Measurements from ENCODE around the gene FHIT. TPM values are rescaled to one million over a fixed set of nuclear protein-coding genes. Genes with fewer than 3 reads are reported as not detected.

FHIT gene
- polyA plus RNA-seq, 1 of the 3 experiments (the other 2 are of a cell fraction) = 0.41 TPM

DNA sequence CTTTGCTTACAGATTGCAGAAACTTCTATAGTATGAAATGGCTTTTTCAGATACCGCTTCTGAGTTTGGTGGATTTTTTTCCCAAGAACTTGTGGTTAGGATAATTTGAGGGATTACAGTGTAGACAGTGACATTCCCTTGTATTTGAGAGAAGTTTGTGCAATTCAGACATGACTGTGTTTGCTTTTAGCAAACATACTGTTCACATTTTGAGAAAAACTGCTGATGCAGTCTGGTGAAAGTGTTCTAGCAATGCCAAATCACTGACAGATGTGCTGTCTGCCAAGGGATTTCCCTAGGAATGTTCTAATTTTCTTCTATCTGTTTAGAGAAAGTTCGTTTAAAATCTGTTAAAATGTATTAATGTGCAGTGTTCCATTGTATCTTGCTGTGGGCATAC, 652.6 kb downstream of the FHIT start:
- ChIA-PET CTCF (no interaction called here), POLR2A (no interaction called here)
- H3K27me3 ChIP-seq (ENCODE audit: insufficient read depth) = no peaks in the 10 kb centered on the region
- no peak overlapping the region for H3K27ac ChIP-seq (ENCODE audit: low read depth in 2 of 2, low read length in 1 of 2)
- H3K79me2 ChIP-seq (ENCODE audit: insufficient read depth) = no peaks in the 10 kb centered on the region
- H3F3A ChIP-seq (replicated peaks; ENCODE audit: insufficient read depth) = no peaks in the 10 kb centered on the region
- no peaks in the 10 kb centered on the region for H3K36me3 ChIP-seq (replicated peaks in 1 of 2; ENCODE audit: control insufficient read depth in 1 of 2, insufficient read depth in 2 of 2, low read length in 1 of 2)
- no peaks in the 10 kb centered on the region for H3K9me2 ChIP-seq
- H3K4me2 ChIP-seq = no peak overlapping the region
- H4K20me1 ChIP-seq (ENCODE audit: insufficient read depth) = no peaks in the 10 kb centered on the region
- no peak for TF ChIP-seq FOXM1 (IDR thresholded peaks at IDR 0.05; ENCODE audit: low read depth)
- 51% methylated on average over 2 of the region's 2 CpGs for WGBS (ENCODE audit: low lambda C conversion rate)
- no peak overlapping the region for H2AFZ ChIP-seq (ENCODE audit: low read depth)
- H3K4me1 ChIP-seq (ENCODE audit: control insufficient read depth in 1 of 2, insufficient read depth in 2 of 2, low read depth in 1 of 2, low read length in 1 of 2) = peaks cover 0 to 3% of the 10 kb centered on the region in 2 experiments; a peak in 1 of 4 replicates
- no peak overlapping the region for H3K9ac ChIP-seq
- no peaks in the 10 kb centered on the region for H3K9me3 ChIP-seq
- DNase-seq = no peak
- H3K4me3 ChIP-seq (ENCODE audit: low read depth in 2 of 2, low read length in 1 of 2) = no peak overlapping the region

DNA sequence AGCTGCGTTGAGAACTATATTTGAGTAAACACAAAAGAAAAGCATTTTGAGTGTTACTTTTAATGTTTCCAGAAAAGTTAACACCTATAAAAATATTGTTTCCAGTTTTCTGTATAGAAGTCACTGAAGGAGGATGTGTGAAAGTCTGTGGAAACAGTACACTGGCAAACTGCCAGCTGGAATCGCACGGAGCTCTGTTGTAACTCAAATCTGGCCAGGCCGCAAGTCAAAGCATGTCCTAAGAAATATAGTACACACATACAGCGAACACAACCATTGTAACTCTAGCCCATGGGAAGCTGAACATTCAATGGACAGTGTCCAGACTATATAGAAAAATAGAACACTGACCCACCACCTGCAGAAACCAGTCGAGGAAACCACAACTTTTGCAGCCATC, 657.2 kb downstream of the FHIT start:
- no peak for TF ChIP-seq FOXJ3 (CRISPR knock-in tag; IDR thresholded peaks at IDR 0.05)
- TF ChIP-seq POLR2AphosphoS5 (IDR thresholded peaks at IDR 0.05; ENCODE audit: low read depth, low read length) = no peak
- TF ChIP-seq NRF1 (IDR thresholded peaks at IDR 0.05; ENCODE audit: low read depth, low read length) = no peak
- TF ChIP-seq ZBTB33 (IDR thresholded peaks at IDR 0.05; ENCODE audit: borderline replicate concordance, low read depth) = no peak
- TF ChIP-seq GATA2 (CRISPR knock-in tag; IDR thresholded peaks at IDR 0.05) = no peak
- TF ChIP-seq TAF1 (IDR thresholded peaks at IDR 0.05; ENCODE audit: borderline replicate concordance, low read depth, low read length) = no peak
- no peak for TF ChIP-seq GABPA (IDR thresholded peaks at IDR 0.05; ENCODE audit: low read depth)
- no peak for TF ChIP-seq MEF2A (IDR thresholded peaks at IDR 0.05; ENCODE audit: borderline replicate concordance, low read depth)
- TF ChIP-seq JUND (IDR thresholded peaks at IDR 0.05) = no peak
- TF ChIP-seq EZH2phosphoT487 (IDR thresholded peaks at IDR 0.05; ENCODE audit: borderline replicate concordance, low read depth) = no peak
- no peak for TF ChIP-seq NFIC (IDR thresholded peaks at IDR 0.05; ENCODE audit: borderline replicate concordance)
- TF ChIP-seq FOSL2 (IDR thresholded peaks at IDR 0.05; ENCODE audit: borderline replicate concordance, low read depth) = no peak
- TF ChIP-seq EP300 (IDR thresholded peaks at IDR 0.05; ENCODE audit: borderline replicate concordance in 1 of 2, low read depth in 1 of 2, low read length in 1 of 2) = no peak
- no peak for TF ChIP-seq RXRA (IDR thresholded peaks at IDR 0.05; ENCODE audit: borderline replicate concordance, low read depth)
- TF ChIP-seq RAD21 (IDR thresholded peaks at IDR 0.05; ENCODE audit: low read length) = no peak
- no peaks in the 10 kb centered on the region for H4K20me1 ChIP-seq (ENCODE audit: insufficient read depth)
- H3K4me1 ChIP-seq (ENCODE audit: control insufficient read depth in 1 of 2, insufficient read depth in 2 of 2, low read depth in 1 of 2, low read length in 1 of 2) = peaks cover 0 to 3% of the 10 kb centered on the region in 2 experiments; a peak in 1 of 4 replicates
- no peaks in the 10 kb centered on the region for H3K36me3 ChIP-seq (replicated peaks in 1 of 2; ENCODE audit: control insufficient read depth in 1 of 2, insufficient read depth in 2 of 2, low read length in 1 of 2)
- ChIA-PET CTCF (interaction anchor here (0.9 kb wide), 1 partner anchor 11 kb away, joined by 3 read pairs; no protein-coding TSS in a partner anchor), POLR2A (no interaction called here)
- H2AFZ ChIP-seq (ENCODE audit: low read depth) = no peak overlapping the region
- H3K27me3 ChIP-seq (ENCODE audit: insufficient read depth) = no peaks in the 10 kb centered on the region
- H3K9ac ChIP-seq = no peak overlapping the region
- no peaks in the 10 kb centered on the region for H3K9me2 ChIP-seq
- H3K27ac ChIP-seq (ENCODE audit: low read depth in 2 of 2, low read length in 1 of 2) = no peak overlapping the region
- WGBS (ENCODE audit: low lambda C conversion rate) = 78% methylated on average over 4 of the region's 6 CpGs
- DNase-seq = no peak
- no peaks in the 10 kb centered on the region for H3K9me3 ChIP-seq
- no peak overlapping the region for H3K4me2 ChIP-seq
- H3K4me3 ChIP-seq (ENCODE audit: low read depth in 2 of 2, low read length in 1 of 2) = no peak overlapping the region
- no peaks in the 10 kb centered on the region for H3K79me2 ChIP-seq (ENCODE audit: insufficient read depth)
- peaks cover 4% of the 10 kb centered on the region for H3F3A ChIP-seq (replicated peaks; ENCODE audit: insufficient read depth)
